GM04504 (cell line): ENCODE results near the gene SPEF1.
"Not testable (repeated sequence)": the region's sequence is repeated elsewhere in the genome, so short reads cannot be mapped to it uniquely, and the experiment has no call there.

ENCODE experiments used
- DNase-seq: peaks from one replicate; pipeline ENCODE4 v3.0.0-alpha.2; 2012; ENCODE audit warnings: low read depth

SPEF1 gene

DNA sequence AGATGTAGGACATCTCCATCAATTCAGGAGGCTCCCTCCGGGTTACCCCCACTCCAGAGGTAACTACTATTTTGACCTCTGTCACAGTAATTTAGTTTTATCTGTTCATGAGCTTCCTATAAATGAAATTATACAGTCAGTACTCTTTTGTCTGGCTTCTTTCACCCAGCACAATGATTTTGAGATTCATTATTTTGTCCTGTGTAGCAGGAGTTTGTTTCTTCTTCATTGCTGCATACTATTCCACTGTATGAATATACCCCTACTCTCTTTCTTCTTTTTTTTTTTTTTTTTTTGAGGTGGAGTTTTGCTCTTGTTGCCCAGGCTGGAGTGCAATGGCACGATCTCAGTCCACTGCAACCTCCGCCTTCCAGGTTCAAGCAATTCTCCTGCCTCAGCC lies 27.3 kb upstream of the SPEF1 start:
- DNase-seq, result no peak

DNA sequence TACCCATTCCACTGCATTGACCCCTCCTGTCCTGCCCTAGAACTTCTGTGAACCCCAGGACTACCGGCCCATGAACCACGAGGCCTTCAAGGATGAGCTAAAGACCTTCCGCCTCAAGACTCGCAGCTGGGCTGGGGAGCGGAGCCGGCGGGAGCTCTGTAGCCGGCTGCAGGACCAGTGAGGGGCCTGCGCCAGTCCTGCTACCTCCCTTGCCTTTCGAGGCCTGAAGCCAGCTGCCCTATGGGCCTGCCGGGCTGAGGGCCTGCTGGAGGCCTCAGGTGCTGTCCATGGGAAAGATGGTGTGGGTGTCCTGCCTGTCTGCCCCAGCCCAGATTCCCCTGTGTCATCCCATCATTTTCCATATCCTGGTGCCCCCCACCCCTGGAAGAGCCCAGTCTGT lies 23.5 kb upstream of the SPEF1 start:
- no peak for DNase-seq

DNA sequence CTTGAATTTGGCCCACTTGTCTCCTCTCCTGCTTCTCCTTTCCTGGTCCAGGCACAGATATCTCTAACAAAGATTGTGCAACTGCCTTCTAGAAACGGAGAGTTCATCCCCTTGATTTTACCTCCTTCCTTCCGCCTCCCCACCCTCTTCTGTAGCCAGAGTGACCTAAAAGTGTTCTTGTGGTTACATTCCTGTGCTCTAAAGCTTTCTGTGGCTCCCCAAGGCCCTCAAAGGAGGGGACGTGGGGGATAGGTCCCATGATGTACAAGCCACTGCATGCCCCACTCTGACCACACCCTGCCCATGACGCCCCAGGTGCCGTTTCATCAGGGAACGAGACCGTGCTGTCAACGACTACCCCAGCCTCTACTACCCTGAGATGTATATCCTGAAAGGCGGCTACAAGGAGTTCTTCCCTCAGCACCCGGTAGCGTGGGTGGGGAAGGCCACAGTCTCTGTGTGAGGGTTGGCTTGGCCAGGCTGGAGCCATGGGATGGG lies 23.1 kb upstream of the SPEF1 start:
- no peak for DNase-seq

DNA sequence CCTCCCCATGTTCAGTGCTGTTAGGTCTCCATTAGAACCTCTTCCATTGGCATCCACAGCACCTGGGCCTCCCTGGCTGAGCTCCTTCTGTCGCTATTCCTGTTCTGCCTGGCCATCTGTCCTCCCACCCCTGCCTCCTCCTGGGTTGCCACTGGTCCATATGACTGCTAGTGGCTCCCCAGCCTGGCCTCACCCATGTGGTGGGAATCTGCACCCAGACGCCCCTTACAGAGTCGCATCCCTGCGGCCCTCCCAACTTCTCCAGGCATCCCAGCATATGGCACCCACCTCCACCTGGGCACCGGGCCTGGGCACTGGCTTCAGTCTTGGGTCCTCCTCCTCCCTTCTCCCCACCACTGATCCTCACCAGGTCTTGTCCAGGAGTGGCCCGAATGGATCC lies 22.6 kb upstream of the SPEF1 start:
- no peak for DNase-seq

DNA sequence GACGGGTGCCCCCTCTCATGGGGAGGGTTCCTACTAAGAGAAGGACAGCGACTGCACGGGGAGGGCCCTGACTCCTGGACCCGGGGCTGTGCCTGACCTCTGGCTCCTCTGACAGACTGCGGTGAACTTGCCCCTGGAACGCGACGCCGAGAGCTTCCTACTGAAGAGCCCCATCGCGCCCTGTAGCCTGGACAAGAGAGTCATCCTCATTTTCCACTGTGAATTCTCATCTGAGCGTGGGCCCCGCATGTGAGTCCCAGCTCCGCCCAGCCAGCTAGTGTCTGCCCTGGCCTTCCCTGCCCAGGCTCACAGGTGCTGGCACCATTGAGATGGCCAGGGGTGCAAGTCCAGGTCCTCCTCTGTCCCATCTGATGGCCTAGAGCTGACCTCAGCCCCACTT lies 22.0 kb upstream of the SPEF1 start:
- no peak for DNase-seq

DNA sequence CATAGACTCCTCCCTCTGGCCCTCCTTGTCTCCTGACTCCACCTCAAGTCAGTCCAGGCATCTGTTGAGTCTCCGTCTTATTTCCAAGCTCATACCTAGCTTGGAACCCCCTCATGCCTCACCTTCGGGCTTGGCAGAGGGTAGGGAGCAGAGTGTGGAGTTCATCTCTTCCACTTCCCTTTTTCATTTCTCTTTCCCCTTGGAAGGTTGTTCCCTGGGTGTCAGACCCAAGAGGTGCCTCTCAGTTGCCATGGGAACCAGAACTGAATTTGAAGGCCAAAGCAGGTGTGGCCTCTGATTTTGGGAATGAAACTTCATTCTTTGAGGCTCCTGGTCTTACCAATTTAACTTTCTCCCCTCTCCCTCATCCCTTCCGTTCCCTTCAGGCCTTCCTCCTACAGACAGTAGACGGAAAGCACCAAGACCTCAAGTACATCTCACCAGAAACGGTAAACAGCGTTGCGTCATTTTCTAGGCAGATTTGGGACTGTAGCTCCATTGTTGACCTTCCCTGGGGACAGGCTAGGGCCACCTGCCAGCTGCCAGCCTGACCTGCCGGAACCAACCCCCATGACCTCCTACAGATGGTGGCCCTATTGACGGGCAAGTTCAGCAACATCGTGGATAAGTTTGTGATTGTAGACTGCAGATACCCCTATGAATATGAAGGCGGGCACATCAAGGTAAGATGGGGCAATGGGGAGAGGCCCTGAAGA lies 21.4 kb upstream of the SPEF1 start:
- DNase-seq, result no peak

DNA sequence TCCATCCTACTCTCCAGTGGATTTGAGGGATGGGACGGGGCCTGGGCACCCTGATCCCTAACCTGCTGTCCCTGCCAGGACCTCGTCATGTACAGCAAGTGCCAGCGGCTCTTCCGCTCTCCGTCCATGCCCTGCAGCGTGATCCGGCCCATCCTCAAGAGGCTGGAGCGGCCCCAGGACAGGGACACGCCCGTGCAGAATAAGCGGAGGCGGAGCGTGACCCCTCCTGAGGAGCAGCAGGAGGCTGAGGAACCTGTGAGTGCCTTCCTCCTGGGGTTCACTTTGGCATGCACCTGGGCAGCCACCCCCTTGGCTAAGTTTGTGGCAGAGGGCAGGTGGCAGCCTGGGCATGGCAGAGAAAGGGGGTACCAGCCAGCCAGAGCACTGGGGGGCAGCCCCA lies 20.6 kb upstream of the SPEF1 start:
- no peak for DNase-seq

DNA sequence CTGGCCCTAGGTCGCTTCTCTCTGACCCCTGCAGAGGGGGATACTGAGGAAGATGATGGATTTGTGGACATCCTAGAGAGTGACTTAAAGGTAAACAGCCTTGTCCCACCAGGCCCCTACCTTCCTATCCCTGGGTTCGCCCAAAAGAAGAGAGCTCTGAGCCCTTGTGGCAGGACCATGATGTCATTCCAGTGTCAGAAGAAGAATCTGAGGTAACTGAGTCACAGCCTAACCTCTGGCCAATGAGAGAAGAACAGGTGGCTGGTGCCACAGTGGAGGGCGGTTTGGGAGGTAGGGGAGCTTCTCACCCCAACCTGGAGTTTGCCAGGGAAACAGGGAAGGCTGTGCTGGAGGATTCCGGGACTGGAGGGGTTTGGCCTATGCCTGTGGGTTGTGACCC lies 20.1 kb upstream of the SPEF1 start:
- DNase-seq, result no peak

DNA sequence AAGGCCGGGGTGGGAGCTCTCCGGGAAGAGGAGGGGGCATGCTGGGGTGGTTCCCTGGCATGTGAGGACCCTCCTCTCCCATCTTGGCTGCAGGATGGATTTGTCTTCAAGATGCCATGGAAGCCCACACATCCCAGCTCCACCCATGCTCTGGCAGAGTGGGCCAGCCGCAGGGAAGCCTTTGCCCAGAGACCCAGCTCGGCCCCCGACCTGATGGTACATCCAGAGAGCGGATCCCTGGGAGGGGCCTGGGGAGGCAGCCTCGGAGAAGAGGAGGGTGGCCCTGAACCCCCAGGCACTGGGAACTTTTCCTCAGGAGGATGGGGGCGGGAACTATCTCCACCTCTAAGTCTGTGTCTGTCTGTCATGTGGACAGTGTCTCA lies 19.6 kb upstream of the SPEF1 start:
- no peak for DNase-seq

DNA sequence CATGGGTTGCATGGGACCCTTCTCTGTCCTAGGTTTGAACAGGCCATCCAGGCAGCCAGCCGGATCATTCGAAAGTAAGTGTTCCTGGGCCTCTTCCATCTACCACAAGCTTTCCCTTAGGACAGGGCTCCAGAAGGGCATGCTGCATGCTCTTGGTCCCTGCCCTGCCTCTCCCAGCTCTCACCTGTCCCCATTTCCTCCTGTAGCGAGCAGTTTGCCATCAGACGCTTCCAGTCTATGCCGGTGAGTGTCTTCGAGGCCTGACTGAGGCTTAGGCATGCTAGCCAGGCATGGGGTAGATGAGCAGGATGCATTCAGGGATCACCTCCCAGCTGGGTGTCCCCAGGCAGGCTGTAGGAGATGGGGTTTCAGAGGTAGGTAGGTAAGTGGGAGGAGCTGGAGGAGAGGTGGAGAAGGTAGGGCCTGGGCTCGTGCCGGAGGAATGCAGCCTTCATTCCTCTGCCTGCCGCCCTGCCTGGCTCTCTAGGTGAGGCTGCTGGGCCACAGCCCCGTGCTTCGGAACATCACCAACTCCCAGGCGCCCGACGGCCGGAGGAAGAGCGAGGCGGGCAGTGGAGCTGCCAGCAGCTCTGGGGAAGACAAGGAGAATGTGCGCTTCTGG lies 19.1 kb upstream of the SPEF1 start:
- DNase-seq, result no peak

DNA sequence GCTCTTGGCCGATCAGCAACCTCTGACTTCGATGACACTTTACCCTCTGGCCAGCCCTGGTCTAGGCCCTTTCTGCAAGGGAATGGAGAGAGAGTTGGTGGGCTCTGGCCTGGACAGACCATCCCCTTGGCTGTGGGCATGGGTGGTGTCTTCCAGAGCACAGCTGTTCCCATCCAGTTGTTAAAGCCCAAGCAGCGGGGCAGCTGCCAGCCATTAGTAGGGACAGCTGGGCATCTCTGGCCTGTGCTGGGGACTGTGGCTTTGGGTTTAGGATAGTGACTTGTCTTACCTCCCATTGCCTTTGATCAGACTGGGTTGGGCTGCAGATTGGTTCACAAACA lies 17.6 kb upstream of the SPEF1 start:
- DNase-seq, result no peak

DNA sequence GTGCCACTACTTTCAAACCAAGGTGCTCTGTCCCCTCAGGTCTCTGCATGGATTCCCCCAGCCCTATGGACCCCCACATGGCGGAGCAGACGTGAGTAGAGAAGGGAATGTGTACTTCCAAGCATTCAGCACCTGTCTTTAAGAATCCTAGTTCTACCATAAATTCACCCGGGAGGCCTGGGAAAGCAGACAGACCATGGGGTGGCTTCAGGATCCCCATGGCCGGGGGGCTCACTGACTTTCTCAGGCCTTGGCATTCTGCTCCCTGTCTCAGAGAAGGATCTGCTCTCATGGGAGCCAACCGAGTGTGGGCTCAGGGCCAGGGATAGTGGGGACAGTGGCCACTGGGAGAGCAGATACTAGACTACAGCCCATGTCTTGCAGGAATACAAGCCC lies 17.1 kb upstream of the SPEF1 start:
- DNase-seq, result no peak

DNA sequence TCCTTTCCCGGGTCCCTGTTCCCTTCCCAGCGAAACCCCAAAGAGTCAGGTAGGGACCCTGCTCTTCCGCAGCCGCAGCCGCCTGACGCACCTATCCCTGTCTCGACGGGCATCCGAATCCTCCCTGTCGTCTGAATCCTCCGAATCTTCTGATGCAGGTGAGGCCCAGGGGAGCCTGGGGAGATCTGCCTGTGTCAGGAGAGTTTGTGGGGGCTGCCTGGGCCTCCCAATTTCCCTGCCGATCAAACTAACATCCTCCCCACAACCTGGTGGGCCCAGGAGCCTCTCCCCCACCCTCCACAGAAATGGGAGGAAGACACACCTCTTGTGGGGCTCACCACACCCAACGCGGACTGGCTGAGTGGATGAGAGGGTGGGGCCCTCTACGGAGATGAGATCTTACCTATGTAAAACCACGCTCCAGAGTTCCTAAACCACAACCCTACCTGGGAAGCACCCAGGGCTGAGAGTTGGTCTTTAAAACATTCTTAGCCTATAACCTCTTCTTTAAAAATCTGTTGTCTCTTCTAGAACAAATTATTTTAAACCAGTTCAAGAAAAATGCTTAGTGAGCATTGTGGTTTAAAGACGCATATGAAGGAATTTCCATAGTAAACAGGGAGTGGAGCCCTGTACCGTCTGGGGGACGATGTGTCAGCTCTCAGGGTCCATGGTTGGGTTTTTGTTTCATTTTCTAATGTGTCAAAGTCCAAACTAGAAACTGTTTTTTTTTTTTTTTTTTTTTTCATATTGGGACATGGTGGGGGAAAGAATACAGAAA lies 16.5 kb upstream of the SPEF1 start:
- DNase-seq, result no peak

DNA sequence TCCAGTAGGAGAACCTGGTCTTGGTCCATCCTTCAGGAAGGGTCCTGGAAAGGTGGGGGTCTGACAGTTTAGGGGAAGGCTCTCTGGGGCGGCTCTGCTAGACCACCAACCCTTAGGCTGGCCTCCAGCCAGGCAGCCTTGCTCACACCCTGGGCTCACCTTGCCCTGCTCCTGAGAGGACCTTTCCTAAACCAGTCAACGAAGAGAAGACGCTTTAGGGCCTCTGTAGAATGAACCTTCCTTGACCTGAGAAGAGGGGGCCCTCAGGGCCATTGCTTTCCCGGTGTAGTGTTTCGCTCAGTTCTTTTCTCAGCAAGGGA lies 15.9 kb upstream of the SPEF1 start:
- DNase-seq, result no peak

DNA sequence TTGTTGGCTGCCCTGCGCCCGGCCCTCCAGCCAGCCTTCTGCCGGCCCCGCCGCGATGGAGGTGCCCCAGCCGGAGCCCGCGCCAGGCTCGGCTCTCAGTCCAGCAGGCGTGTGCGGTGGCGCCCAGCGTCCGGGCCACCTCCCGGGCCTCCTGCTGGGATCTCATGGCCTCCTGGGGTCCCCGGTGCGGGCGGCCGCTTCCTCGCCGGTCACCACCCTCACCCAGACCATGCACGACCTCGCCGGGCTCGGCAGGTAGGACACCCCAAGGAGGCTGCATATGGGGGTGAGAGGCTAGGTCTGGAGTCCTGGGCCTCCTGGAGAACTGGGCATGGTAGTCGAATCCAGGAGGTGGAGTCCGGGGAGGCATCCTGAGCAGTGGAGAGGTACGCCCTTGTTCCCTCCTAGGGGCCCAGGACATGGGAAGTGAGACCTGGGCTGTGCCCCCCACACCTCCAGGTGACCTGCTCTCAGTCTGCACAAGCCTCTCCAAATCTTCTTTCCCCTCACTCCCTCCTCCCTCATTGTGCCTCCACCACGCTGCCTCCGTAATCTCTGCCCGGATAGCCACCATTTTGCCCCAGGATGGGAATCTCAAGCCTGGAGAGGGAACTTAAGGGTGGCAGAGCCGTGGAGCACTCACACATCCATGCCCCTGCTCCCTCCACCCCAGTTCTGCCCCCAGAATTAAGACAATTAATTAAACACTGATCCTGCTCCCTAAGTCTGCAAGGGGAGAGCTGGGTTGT lies 15.4 kb upstream of the SPEF1 start:
- DNase-seq, result no peak

DNA sequence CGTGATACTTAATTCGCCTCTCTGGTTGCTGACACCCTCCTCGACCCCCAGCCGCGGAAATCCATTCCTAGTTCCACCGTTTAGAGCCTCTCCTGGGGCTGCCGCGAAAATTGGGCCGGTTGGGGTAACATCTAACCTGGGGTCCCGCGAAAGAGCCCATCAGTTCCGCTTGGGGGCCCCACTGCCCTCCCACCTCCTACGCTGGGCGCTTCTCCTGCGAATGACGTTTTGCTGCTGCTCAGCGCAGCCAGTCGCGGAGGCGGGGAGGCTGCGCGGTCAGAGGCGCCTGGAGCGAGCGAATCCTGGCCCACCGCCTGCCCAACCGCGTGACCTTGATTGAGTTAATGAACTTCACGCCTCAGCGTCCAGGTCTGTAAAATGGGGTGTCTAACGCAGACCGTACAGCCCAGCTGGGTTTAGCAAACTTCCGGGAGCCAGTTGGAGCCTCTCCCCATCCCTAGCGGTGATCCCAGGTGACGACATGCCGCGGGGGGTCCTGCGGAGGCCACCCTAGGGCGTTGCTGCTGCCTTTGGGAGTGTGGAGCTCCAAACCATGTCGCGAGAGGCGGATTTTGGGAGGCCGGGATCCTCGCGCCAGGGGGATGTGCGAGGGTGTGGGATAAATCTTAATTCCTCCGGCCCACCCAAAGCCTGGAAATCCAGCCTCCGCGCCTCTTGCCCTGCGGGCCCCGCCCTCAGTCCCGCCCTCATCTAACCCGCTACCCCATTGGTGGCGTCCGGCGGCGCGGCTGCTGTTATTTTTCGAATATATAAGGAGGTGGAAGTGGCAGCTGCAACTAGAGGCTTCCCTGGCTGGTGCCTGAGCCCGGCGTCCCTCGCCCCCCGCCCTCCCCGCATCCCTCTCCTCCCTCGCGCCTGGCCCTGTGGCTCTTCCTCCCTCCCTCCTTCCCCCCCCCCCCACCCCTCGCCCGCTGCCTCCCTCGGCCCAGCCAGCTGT lies 14.5 kb upstream of the SPEF1 start, which contains the start of gene CDC25B:
TSS of gene CDC25B (plus strand) at position 800 of the 958 bp plus-strand sequence. CDS start 222 bp downstream, outside the sequence.
- DNase-seq, result peak; percentile 81

DNA sequence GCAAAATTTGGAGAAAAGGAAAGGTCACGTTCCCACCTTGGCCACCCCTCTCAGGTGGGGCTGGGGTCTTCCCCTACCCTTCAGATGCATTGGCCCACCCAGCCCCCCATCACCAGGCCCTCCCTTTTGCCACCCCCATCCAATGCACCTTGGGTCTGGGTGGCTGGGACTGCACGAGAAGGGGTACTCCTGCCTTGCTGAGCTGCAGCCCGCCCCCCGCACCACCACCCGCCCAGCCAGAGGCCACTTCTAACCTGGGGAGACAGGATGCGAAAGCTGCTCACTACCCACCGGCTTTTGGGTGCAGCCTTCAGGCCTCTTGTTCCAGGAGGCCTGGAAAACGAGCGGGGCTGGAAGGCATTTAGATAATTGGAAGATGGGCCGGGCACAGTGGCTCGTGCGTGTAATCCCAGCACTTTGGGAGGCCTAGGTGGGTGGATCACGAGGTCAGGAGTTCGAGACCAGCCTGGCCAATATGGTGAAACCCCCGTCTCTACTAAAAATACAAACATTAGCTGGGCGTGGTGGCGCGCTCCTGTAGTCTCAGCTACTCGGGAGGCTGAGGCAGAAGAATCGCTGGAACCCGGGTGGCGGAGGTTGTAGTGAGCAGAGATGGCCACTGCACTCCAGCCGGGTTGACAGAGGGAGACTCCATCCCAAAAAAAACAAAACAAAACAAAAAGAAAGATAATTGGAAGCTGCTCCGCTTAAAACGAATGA lies 13.6 kb upstream of the SPEF1 start:
- no peak for DNase-seq

DNA sequence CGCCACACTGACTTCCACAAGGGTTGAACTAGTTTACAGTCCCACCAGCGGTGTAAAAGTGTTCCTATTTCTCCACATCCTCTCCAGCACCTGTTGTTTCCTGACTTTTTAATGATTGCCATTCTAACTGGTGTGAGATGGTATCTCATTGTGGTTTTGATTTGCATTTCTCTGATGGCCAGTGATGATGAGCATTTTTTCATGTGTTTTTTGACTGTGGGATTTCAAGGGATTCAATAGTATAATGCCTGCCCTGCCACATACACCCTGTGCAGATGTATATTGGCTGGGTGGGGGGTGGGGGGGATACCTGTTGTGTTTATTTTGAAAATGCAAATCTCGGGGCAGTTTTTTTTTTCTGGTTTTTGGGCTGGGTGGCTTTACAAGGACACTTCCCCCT lies 12.9 kb upstream of the SPEF1 start:
- DNase-seq, result not testable (repeated sequence)

DNA sequence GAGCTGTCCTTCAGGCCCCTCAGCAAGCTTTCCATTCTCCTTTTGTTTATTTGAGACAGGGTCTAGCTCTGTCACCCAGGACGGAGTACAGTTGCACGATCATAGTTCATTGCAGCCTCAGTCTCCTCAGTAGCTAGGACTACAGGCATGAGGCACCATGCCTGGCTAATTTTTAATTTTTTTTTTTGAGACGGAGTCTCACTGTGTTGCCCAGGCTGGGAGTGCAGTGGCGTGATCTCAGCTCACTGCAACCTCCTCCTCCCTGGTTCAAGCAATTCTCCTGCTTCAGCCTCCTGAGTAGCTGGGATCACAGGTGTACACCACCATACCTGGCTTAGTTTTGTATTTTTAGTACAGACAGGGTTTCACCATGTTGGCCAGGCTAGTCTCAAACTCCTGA lies 8.0 kb upstream of the SPEF1 start:
- not testable (repeated sequence) for DNase-seq

DNA sequence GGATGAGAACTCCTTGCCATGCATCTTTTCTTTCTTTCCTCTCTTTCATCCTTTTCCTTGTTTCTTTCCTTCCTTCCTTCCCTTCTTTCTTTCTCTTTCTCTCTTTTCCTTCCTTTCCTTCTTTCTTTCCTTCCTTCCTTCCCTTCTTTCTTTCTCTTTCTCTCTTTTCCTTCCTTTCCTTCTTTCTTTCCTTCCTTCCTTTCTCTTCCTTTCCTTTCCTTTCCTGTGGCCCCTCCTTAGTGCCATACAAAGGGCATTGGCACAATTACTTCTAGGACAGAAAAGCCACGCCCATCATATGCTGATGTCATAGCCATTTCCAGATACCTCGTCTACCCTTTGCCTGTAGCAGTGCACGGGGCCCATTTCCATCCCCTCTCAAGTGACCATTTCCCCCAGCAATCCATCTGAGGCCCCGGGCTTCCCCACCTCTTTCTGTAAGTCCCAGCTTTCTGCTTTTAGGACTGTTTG lies 7.5 kb upstream of the SPEF1 start:
- DNase-seq, result no peak
